Esophagus squamous epithelium (tissue), 4 donors: ENCODE measurements around the gene APBA2.

ENCODE experiments used
- POLR2A ChIP-seq, 4 donors: fragments of 450-650 bp; IDR thresholded peaks; one replicate each; pipeline ENCODE4 v1.6.1; 2017; ENCODE audit warnings: antibody characterized with exemption in 4 of 4, mild to moderate bottlenecking in 4 of 4, moderate library complexity in 3 of 4
- TF ChIP-seq, protein P1 (sequence below), 6 experiments: fragments of 450-650 bp in 4 of 6; fragments of 200-600 bp in 2 of 6; sonication (generic) in 2 of 6; IDR thresholded peaks; one replicate each; pipeline ENCODE4 v1.5.1; 2016 to 2019; ENCODE audit warnings: antibody characterized with exemption in 6 of 6, mild to moderate bottlenecking in 4 of 6, moderate library complexity in 4 of 6

DNA sequence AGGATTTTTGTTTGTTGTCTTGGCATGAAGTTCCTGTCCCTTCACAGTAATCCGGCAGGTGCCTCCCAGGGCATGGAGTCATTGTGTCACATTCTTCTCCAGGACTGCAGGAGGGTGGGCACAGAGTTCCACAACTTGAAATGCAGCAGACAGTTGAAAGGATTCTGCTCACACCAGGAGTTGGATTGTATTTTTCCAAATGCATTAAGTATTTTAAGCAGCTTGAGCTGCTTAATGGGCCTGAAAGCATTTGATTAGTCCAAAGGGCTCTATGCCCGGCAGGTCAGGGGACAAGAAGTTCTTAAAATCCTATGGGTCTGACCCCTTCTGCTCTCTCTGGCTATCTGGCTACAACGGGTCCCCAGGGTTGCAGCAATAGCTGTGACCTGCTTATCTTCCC, 92.9 kb downstream of the APBA2 start:
- TF ChIP-seq, protein P1, sequence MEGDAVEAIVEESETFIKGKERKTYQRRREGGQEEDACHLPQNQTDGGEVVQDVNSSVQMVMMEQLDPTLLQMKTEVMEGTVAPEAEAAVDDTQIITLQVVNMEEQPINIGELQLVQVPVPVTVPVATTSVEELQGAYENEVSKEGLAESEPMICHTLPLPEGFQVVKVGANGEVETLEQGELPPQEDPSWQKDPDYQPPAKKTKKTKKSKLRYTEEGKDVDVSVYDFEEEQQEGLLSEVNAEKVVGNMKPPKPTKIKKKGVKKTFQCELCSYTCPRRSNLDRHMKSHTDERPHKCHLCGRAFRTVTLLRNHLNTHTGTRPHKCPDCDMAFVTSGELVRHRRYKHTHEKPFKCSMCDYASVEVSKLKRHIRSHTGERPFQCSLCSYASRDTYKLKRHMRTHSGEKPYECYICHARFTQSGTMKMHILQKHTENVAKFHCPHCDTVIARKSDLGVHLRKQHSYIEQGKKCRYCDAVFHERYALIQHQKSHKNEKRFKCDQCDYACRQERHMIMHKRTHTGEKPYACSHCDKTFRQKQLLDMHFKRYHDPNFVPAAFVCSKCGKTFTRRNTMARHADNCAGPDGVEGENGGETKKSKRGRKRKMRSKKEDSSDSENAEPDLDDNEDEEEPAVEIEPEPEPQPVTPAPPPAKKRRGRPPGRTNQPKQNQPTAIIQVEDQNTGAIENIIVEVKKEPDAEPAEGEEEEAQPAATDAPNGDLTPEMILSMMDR (IDR thresholded peaks at IDR 0.05): no peak
- no peak for TF ChIP-seq POLR2A (IDR thresholded peaks at IDR 0.05)
